NCI-H1417 treated with DMSO at 0.1 percent for 48 hours (cell line): Measurements from ENCODE around the gene LIMS4.
"Not testable (repeated sequence)": the region's sequence is repeated elsewhere in the genome, so short reads cannot be mapped to it uniquely, and the experiment has no call there.

Source experiments
- DNase-seq: peaks from one replicate; lab custom pipeline; 2025; lab: John Stamatoyannopoulos, UW

The LIMS4 gene

GRCh38 chr2:110472171-110473058 lies at the start of gene LIMS4:
Gene LIMS4, minus strand, starts transcription at chr2:110472816. Its CDS starts 38 bp downstream, at chr2:110472778.
- DNase-seq, result not testable (repeated sequence)

GRCh38 chr2:110499755-110500377 lies 27.2 kb upstream of the LIMS4 start:
- DNase-seq, result not testable (repeated sequence)

- not testable (repeated sequence) for DNase-seq
Measured at GRCh38 chr2:110496027-110496426, 23.4 kb upstream of the LIMS4 start.

GRCh38 chr2:110494488-110494887 lies 21.9 kb upstream of the LIMS4 start:
- DNase-seq, result not testable (repeated sequence)

GRCh38 chr2:110488991-110489390 lies 16.4 kb upstream of the LIMS4 start:
- DNase-seq, result not testable (repeated sequence)

GRCh38 chr2:110482697-110483096 lies 10.1 kb upstream of the LIMS4 start:
- not testable (repeated sequence) for DNase-seq

- DNase-seq, result not testable (repeated sequence)
Measured at GRCh38 chr2:110481200-110481599, 8.6 kb upstream of the LIMS4 start.

- not testable (repeated sequence) for DNase-seq
Measured at GRCh38 chr2:110480084-110480483, 7.5 kb upstream of the LIMS4 start.

GRCh38 chr2:110477370-110477769 lies 4.8 kb upstream of the LIMS4 start:
- not testable (repeated sequence) for DNase-seq

- not testable (repeated sequence) for DNase-seq
Measured at GRCh38 chr2:110476952-110477351, 4.3 kb upstream of the LIMS4 start.

GRCh38 chr2:110475627-110476359 lies 3.2 kb upstream of the LIMS4 start:
- DNase-seq, result not testable (repeated sequence)

- DNase-seq, result not testable (repeated sequence)
Measured at GRCh38 chr2:110474898-110475297, 2.3 kb upstream of the LIMS4 start.

GRCh38 chr2:110473059-110473358 lies 393 bp upstream of the LIMS4 start:
- DNase-seq, result not testable (repeated sequence)

- DNase-seq, result not testable (repeated sequence)
Measured at GRCh38 chr2:110468921-110469320, 3.7 kb downstream of the LIMS4 start.

- DNase-seq, result not testable (repeated sequence)
Measured at GRCh38 chr2:110465312-110465711, 7.3 kb downstream of the LIMS4 start.

- not testable (repeated sequence) for DNase-seq
Measured at GRCh38 chr2:110462458-110462857, 10.2 kb downstream of the LIMS4 start.

- DNase-seq, result not testable (repeated sequence)
Measured at GRCh38 chr2:110460318-110460717, 12.3 kb downstream of the LIMS4 start.

GRCh38 chr2:110457214-110457590 lies 15.4 kb downstream of the LIMS4 start:
- DNase-seq, result not testable (repeated sequence)

GRCh38 chr2:110456291-110457213 lies 16.1 kb downstream of the LIMS4 start:
- DNase-seq, result not testable (repeated sequence)

GRCh38 chr2:110455080-110455670 lies 17.4 kb downstream of the LIMS4 start:
- DNase-seq, result not testable (repeated sequence)

- DNase-seq, result not testable (repeated sequence)
Measured at GRCh38 chr2:110450951-110451350, 21.7 kb downstream of the LIMS4 start.
